Thoracic aorta (tissue), 2 donors: ENCODE data around the gene MMP24. TPM values are rescaled to one million over a fixed set of nuclear protein-coding genes. Genes with fewer than 3 reads are reported as not detected.

ENCODE experiments used
- ATAC-seq: fragments of 150-250 bp; one replicate; pipeline ENCODE4 v1.8.0; 2017; ENCODE audit warnings: low read depth; ENCODE audit not compliant: insufficient number of reproducible peaks, low FRiP score
- DNase-seq: peaks from one replicate; pipeline ENCODE4 v3.0.0-alpha.2; 2020; ENCODE audit warnings: low spot score
- H3K27ac ChIP-seq, 2 donors: fragments of 200-600 bp; sonication (generic); 1 replicate in 1 of 2; 2 replicates in 1 of 2; pipeline ENCODE4 v1.5.1; 2016; ENCODE audit warnings: mild to moderate bottlenecking in 2 of 2, moderate library complexity in 2 of 2
- H3K27me3 ChIP-seq: fragments of 200-600 bp; sonication (generic); replicated peaks from 2 replicates; pipeline ENCODE4 v1.6.0; 2016; ENCODE audit warnings: mild to moderate bottlenecking; ENCODE audit not compliant: insufficient read depth
- H3K36me3 ChIP-seq: fragments of 200-600 bp; sonication (generic); one replicate; pipeline ENCODE4 v1.5.1; 2016
- H3K4me1 ChIP-seq, 2 donors: fragments of 200-600 bp; sonication (generic); 1 replicate in 1 of 2; 2 replicates in 1 of 2; pipeline versions ENCODE4 v1.5.1 to v1.6.0; 2016; ENCODE audit warnings: low read depth in 2 of 2, mild to moderate bottlenecking in 1 of 2; ENCODE audit not compliant: control insufficient read depth in 1 of 2
- H3K4me3 ChIP-seq: fragments of 200-600 bp; sonication (generic); 2 replicates; pipeline ENCODE4 v1.5.1; 2016; ENCODE audit warnings: mild to moderate bottlenecking
- H3K9me3 ChIP-seq: fragments of 200-600 bp; sonication (generic); 2 replicates; pipeline ENCODE4 v1.5.1; 2016
- CTCF ChIP-seq: fragments of 200-600 bp; sonication (generic); IDR thresholded peaks from one replicate; pipeline ENCODE4 v1.5.1; 2019; ENCODE audit warnings: antibody characterized with exemption
- total RNA-seq, 2 donors: library from RNA; depleted of rRNA; stranded (reverse); fragments of >200 nt; gene quantifications; one replicate each; pipeline versions ENCODE4 v1.1.0 to v1.2.3, GENCODE V29; 2016

MMP24 gene
- total RNA-seq, 2 donors from 2014 or later, result 0.27 to 0.71 TPM

DNA sequence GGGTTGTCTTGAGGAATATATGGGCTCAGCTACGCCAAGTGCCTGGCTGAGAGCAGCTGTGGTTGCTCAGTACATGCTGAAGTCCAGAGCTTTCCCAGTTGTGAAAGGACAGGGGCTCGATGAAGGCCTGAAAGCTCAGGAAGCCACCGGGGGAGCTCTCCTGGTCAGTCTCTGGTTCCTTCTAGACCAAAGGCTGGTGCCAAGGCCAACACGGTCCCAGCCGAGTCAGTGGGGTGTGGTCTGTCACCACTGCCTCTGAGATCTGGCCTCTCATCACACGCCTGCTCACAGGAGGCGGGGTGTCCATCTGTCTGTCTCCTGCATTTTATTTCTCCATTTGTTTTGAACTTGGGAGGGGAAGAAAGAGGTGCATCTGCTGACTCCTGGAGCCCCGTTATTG is 70.7 kb downstream of the MMP24 start:
- Histone ChIP-seq H3K4me3 (no peak overlapping the region), H3K27ac (no peak overlapping the region), H3K4me1 (no peaks in the 10 kb centered on the region), H3K9me3 (no peaks in the 10 kb centered on the region), H3K27me3 (no peaks in the 10 kb centered on the region), H3K36me3 (no peaks in the 10 kb centered on the region)
- no peak for TF ChIP-seq CTCF
- ATAC-seq (no peak), DNase-seq (no peak)

GRCh38 chr20:35297740-35298139 is 71.2 kb downstream of the MMP24 start:
- TF ChIP-seq CTCF, result no peak
- Histone ChIP-seq H3K4me1 (no peaks in the 10 kb centered on the region), H3K36me3 (no peaks in the 10 kb centered on the region), H3K27me3 (no peaks in the 10 kb centered on the region), H3K27ac (no peak overlapping the region), H3K9me3 (no peaks in the 10 kb centered on the region), H3K4me3 (no peak overlapping the region)
- ATAC-seq (no peak), DNase-seq (no peak)

GRCh38 chr20:35298264-35298663 is 71.8 kb downstream of the MMP24 start:
- no peak overlapping the region for H3K4me3 ChIP-seq
- no peaks in the 10 kb centered on the region for H3K27me3 ChIP-seq
- no peak for TF ChIP-seq CTCF
- no peaks in the 10 kb centered on the region for H3K9me3 ChIP-seq
- H3K27ac ChIP-seq, result no peak overlapping the region
- DNase-seq (no peak), ATAC-seq (no peak)
- no peaks in the 10 kb centered on the region for H3K4me1 ChIP-seq
- no peaks in the 10 kb centered on the region for H3K36me3 ChIP-seq

DNA sequence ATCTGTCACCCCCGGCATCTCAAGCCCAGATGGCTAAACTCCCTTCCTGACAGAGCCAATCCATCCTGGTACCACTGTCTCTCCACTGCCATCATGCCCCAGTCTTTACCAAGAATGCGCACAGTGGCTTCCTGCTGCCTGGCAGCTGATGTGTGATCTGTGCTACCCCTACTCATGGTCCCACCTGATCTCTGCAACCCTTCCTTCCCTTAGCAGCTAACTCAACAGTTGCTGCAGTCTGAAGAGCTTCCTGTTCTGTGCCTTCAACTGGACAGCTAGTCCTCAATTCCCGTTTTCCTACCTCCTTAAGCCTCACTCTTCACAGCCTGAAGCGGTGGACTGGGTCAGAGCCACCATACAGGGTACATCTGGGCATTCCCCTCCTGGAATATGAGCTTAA is 73.3 kb downstream of the MMP24 start:
- ATAC-seq (no peak), DNase-seq (no peak)
- Histone ChIP-seq H3K9me3 (no peaks in the 10 kb centered on the region), H3K4me1 (no peaks in the 10 kb centered on the region), H3K27ac (no peak overlapping the region), H3K36me3 (no peaks in the 10 kb centered on the region), H3K4me3 (no peak overlapping the region), H3K27me3 (no peaks in the 10 kb centered on the region)
- no peak for TF ChIP-seq CTCF

DNA sequence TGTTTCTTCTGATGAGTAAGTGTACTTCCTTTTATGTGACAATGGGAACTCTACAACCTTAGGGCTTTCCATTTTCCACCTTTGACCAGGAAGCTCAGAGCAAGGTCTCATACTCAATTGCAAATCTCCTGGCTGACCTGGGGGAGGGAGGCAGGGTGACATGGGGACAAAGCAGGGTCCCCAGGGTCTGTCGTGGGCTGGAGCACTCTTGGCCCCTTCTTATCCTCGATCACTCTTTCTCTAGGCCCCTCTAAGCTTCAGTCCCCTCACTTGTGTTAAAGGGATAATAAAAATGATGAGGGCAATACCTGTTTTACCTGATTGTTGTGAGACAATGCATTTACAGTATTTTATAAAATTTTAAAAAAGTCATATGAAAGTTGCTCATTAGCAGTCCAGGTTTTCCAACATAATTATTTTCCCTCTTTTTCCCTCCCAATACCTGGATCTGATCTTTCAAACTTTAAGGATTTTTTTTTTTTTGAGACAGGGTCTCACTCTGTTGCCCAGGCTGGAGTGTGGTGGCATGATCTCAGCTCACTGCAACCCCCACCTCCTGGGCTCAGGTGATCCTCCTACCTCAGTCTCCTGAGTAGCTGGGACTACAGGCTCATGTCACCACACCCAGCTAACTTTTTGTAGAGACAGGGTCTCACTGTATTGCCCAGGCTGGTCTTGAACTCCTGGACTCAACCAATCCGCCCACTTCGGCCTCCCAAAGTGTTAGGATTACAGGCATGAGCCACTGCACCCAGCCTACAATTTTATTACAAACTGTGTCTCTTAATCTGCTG is 74.2 kb downstream of the MMP24 start:
- H3K4me1 ChIP-seq, result peaks cover 0 to 6% of the 10 kb centered on the region in 2 donors
- TF ChIP-seq CTCF, result no peak
- DNase-seq (no peak), ATAC-seq (no peak)
- H3K4me3 ChIP-seq, result no peak overlapping the region
- no peak overlapping the region for H3K27ac ChIP-seq
- no peaks in the 10 kb centered on the region for H3K9me3 ChIP-seq
- no peaks in the 10 kb centered on the region for H3K36me3 ChIP-seq
- no peaks in the 10 kb centered on the region for H3K27me3 ChIP-seq
